Measurements from ENCODE around the gene SPSB2. TPM values are rescaled to one million over a fixed set of nuclear protein-coding genes. Genes with fewer than 3 reads are reported as not detected.

The SPSB2 gene
- total RNA-seq, 2 donors from 2014 or later = 34.6 to 36.5 TPM

- no peak for TF ChIP-seq CTCF (conservative IDR thresholded peaks at IDR 0.05)
- Histone ChIP-seq H3K9ac (ENCODE audit: extremely low read depth, low read length, poor library complexity, severe bottlenecking) (no peak within 1 kb of the TSS), H3K36me3 (ENCODE audit: control insufficient read depth, insufficient read depth, low read length) (no peaks in the 10 kb centered on the region), H3K9me3 (ENCODE audit: control insufficient read depth, low read length) (no peaks in the 10 kb centered on the region), H3K27ac (ENCODE audit: low read depth, low read length) (peak within 1 kb of the TSS; percentile 78), H3K4me1 (ENCODE audit: control insufficient read depth, insufficient read depth, low read length) (peaks cover 7% of the 10 kb centered on the region), H3K27me3 (ENCODE audit: control insufficient read depth, insufficient read depth, low read length, poor library complexity, severe bottlenecking) (peaks cover 19% of the 10 kb centered on the region), H3K4me3 (ENCODE audit: low read length) (peak within 1 kb of the TSS; percentile 72)
- H3K27me3 Mint-ChIP-seq (ENCODE audit: insufficient read depth) = peaks cover 84% of the 10 kb centered on the region
- H3K9me3 Mint-ChIP-seq = no peaks in the 10 kb centered on the region
- no peaks in the 10 kb centered on the region for H3K36me3 Mint-ChIP-seq (ENCODE audit: low read depth)
- H3K4me1 Mint-ChIP-seq = peaks cover 55% of the 10 kb centered on the region
- 0 to 2% methylated on average over 10 to 21 of the region's 28 CpGs for WGBS, 2 experiments (ENCODE audit: insufficient coverage in 1 of 2, insufficient read length in 1 of 2)
- DNase-seq = peak; percentile 95
- peak within 1 kb of the TSS; percentile 62 for H3K27ac Mint-ChIP-seq
- H3K4me3 Mint-ChIP-seq = peak within 1 kb of the TSS; percentile 69
Observed at GRCh38 chr12:6821591-6822425, 51.3 kb downstream of the SPSB2 start, which contains the start of gene GPR162. Gene GPR162 (plus strand): TSS chr12:6821821. CDS start chr12:6823899, 2,078 bp downstream.

Other genes with a start within 250 kb of the SPSB2 start
- gene LPAR5, start 237.3 kb downstream of the SPSB2 start, total RNA-seq = under 1 TPM; 0.24 to 0.73 TPM
- 1 to 10 TPM; 1.9 to 3.9 TPM for gene ACRBP, start 225.9 kb downstream of the SPSB2 start, total RNA-seq
- gene ING4, start 210.2 kb downstream of the SPSB2 start, total RNA-seq = 10 to 100 TPM; 30.5 to 60.3 TPM
- 100 to 1,000 TPM in 1 of 2 donors, 10 to 100 TPM in 1; 74.4 to 146 TPM for gene ZNF384, start 183.9 kb downstream of the SPSB2 start, total RNA-seq
- 1 to 10 TPM; 2.6 to 7.1 TPM for gene PIANP, start 172.5 kb downstream of the SPSB2 start, total RNA-seq
- gene COPS7A, start 149.3 kb downstream of the SPSB2 start, total RNA-seq = 10 to 100 TPM; 43.3 to 69.2 TPM
- 100 to 1,000 TPM; 219 to 393 TPM for gene MLF2, start 120.2 kb downstream of the SPSB2 start, total RNA-seq
- 100 to 1,000 TPM; 637 to 888 TPM for gene PTMS, start 106.9 kb downstream of the SPSB2 start, total RNA-seq
- 1 to 10 TPM; 1.9 to 7.3 TPM for gene LAG3, start 100.8 kb downstream of the SPSB2 start, total RNA-seq
- gene CD4, start 83.8 kb downstream of the SPSB2 start, total RNA-seq = 1 to 10 TPM in 1 of 2 donors, under 1 TPM in 1; 0.77 to 1.3 TPM
- 10 to 100 TPM; 14.7 to 15.0 TPM for gene GPR162, start 51.5 kb downstream of the SPSB2 start, total RNA-seq
- 10 to 100 TPM; 58.4 to 63.1 TPM for gene P3H3, start 44.9 kb downstream of the SPSB2 start, total RNA-seq
- 10 to 100 TPM; 10.0 to 17.1 TPM for gene GNB3, start 32.4 kb downstream of the SPSB2 start, total RNA-seq
- gene CDCA3, start 22.0 kb downstream of the SPSB2 start, total RNA-seq = 10 to 100 TPM; 53.1 to 63.9 TPM
- 100 to 1,000 TPM; 120 to 257 TPM for gene USP5, start 21.2 kb downstream of the SPSB2 start, total RNA-seq
- 1,000 to 10,000 TPM in 1 of 2 donors, 100 to 1,000 TPM in 1; 805 to 1,294 TPM for gene TPI1, start 5.8 kb downstream of the SPSB2 start, total RNA-seq
- 10 to 100 TPM in 1 of 2 donors, 1 to 10 TPM in 1; 7.8 to 11.5 TPM for gene LRRC23, start 31.5 kb upstream of the SPSB2 start, total RNA-seq
- 100 to 1,000 TPM; 104 to 139 TPM for gene ENO2, start 41.3 kb upstream of the SPSB2 start, total RNA-seq
- 100 to 1,000 TPM; 111 to 244 TPM for gene ATN1, start 54.7 kb upstream of the SPSB2 start, total RNA-seq
- gene RNU7-1, start 70.5 kb upstream of the SPSB2 start, total RNA-seq = not detected
- 100 to 1,000 TPM; 141 to 257 TPM for gene C12orf57, start 70.7 kb upstream of the SPSB2 start, total RNA-seq
- gene PTPN6, start 78.1 kb upstream of the SPSB2 start, total RNA-seq = 10 to 100 TPM; 35.7 to 68.0 TPM
- 100 to 1,000 TPM; 260 to 512 TPM for gene PHB2, start 97.4 kb upstream of the SPSB2 start, total RNA-seq
- gene EMG1, start 97.6 kb upstream of the SPSB2 start, total RNA-seq = 100 to 1,000 TPM in 1 of 2 donors, 10 to 100 TPM in 1; 61.1 to 115 TPM
- 10 to 100 TPM; 33.6 to 86.7 TPM for gene LPCAT3, start 145.2 kb upstream of the SPSB2 start, total RNA-seq
- 10 to 100 TPM; 13.4 to 14.3 TPM for gene C1S, start 187.4 kb upstream of the SPSB2 start, total RNA-seq
- gene C1R, start 219.1 kb upstream of the SPSB2 start, total RNA-seq = 1 to 10 TPM; 3.9 TPM
- gene C1RL, start 235.9 kb upstream of the SPSB2 start, total RNA-seq = 10 to 100 TPM; 32.5 to 46.4 TPM

Measured in endodermal cell (in vitro differentiated cells).